HFF-Myc (cell line): ENCODE measurements around the gene HPF1.

ENCODE experiments used
- DNase-seq: peaks from one replicate; pipeline ENCODE4 v3.0.0-alpha.2; 2011; ENCODE audit warnings: low read depth; ENCODE audit errors: extremely low read depth
- H3K4me3 ChIP-seq: replicated peaks from 2 replicates; pipeline ENCODE4 v1.5.1; 2011; ENCODE audit warnings: low read depth, mild to moderate bottlenecking, control low read depth, low read length
- TF ChIP-seq, protein P1 (sequence below): IDR thresholded peaks from 2 replicates; pipeline ENCODE4 v1.5.1; 2012; ENCODE audit warnings: mild to moderate bottlenecking, low read depth, low read length, control low read depth; ENCODE audit errors: missing control alignments

The HPF1 gene

GRCh38 chr4:169766741-169767140 lies 9.0 kb upstream of the HPF1 start:
- DNase-seq = no peak
- no peak overlapping the region for H3K4me3 ChIP-seq
- TF ChIP-seq, protein P1, sequence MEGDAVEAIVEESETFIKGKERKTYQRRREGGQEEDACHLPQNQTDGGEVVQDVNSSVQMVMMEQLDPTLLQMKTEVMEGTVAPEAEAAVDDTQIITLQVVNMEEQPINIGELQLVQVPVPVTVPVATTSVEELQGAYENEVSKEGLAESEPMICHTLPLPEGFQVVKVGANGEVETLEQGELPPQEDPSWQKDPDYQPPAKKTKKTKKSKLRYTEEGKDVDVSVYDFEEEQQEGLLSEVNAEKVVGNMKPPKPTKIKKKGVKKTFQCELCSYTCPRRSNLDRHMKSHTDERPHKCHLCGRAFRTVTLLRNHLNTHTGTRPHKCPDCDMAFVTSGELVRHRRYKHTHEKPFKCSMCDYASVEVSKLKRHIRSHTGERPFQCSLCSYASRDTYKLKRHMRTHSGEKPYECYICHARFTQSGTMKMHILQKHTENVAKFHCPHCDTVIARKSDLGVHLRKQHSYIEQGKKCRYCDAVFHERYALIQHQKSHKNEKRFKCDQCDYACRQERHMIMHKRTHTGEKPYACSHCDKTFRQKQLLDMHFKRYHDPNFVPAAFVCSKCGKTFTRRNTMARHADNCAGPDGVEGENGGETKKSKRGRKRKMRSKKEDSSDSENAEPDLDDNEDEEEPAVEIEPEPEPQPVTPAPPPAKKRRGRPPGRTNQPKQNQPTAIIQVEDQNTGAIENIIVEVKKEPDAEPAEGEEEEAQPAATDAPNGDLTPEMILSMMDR = no peak

- no peak overlapping the region for H3K4me3 ChIP-seq
- DNase-seq = no peak
- TF ChIP-seq, protein P1 = no peak
Measured at GRCh38 chr4:169765835-169766234, 8.1 kb upstream of the HPF1 start.

- no peak for DNase-seq
- no peak overlapping the region for H3K4me3 ChIP-seq
- TF ChIP-seq, protein P1 = no peak
Measured at GRCh38 chr4:169761846-169762245, 4.1 kb upstream of the HPF1 start.

DNA sequence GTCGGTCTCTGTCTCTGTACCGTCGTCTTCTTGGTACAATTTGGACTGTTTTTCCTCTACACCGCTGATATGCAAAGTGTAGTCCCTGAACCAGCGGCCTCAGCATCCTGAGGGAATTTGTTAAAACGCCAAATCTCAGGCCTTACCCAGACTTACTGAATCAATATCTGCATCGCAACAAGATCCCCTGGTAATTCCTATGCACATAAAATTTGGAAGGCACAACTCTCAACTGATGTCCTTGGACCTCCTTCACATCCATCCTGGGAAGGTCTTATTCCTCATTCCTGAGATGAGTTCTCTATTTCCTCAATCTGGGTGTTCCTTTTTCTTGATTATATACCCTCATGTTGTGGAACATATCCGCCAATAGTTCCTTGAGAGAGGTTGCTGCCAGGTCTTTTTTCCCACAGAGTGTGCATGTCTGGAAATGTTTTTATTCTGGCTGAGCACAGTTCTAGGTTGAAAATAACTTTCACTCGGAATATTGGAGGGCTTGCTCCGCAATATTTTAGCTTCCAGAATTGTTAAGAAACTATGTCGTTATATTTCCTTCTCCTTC lies 738 bp upstream of the HPF1 start:
- peak overlapping the region; percentile 90 for H3K4me3 ChIP-seq
- DNase-seq = no peak
- TF ChIP-seq, protein P1 = no peak

GRCh38 chr4:169756971-169757574 lies 671 bp downstream of the HPF1 start:
- TF ChIP-seq, protein P1 = no peak
- DNase-seq = no peak
- peak overlapping the region; percentile 90 for H3K4me3 ChIP-seq

DNA sequence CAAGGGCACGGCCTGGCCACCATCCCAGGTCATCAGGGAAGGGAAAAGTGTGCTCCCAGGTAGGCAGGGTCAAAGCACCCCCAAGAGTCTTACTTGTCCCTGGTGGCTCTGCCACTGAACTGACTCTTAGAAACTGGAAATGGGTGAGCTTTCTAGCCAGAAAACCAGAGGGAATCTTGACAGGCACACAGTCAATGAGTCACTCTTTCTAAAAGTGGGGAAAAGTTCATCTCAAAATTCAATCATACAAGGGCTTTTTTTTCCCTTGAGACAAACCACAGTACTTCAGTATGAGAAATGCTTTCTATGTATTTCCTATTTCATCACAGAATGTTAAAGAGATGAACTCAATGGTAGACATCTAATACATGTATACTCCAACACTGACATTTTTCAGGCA lies 12.5 kb downstream of the HPF1 start:
- TF ChIP-seq, protein P1 = no peak
- DNase-seq = no peak
- no peak overlapping the region for H3K4me3 ChIP-seq

DNA sequence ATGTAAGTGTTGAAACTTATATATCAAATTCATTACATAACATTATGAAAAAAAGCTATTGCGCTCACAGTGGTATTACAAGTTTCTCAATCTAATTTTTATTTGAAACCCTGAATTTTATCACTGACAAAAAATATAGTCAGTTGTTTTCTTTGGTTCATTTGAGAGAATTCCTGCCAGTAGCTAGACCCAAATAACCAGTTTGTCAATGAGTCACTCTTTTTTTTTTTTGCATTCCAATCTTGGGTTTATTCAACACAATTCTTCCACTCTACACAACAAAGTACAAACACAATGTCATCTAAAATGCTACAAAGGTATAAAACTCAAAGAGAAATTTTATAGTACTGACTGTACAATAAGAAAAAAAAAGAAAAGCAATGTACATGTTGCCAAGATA lies 13.1 kb downstream of the HPF1 start:
- TF ChIP-seq, protein P1 = no peak
- no peak for DNase-seq
- H3K4me3 ChIP-seq = no peak overlapping the region
